Karpas-422 (cell line): Measurements from ENCODE around the gene C1orf21. TPM values are rescaled to one million over a fixed set of nuclear protein-coding genes. Genes with fewer than 3 reads are reported as not detected.

Experiments
- DNase-seq: peaks from one replicate; pipeline ENCODE4 v3.0.0-alpha.2; 2015
- H2AFZ ChIP-seq: fragments of 200-600 bp; sonication (generic); 2 replicates; pipeline ENCODE4 v1.6.1; 2014; ENCODE audit warnings: antibody characterized with exemption, low read length, mixed read lengths
- H3K27ac ChIP-seq: fragments of 200-600 bp; sonication (generic); 2 replicates; pipeline ENCODE4 v1.5.1; 2014; ENCODE audit warnings: mild to moderate bottlenecking, low read length, moderate library complexity
- H3K27me3 ChIP-seq: fragments of 200-600 bp; sonication (generic); 2 replicates; pipeline ENCODE4 v1.6.1; 2014; ENCODE audit warnings: low read length, mixed read lengths
- H3K36me3 ChIP-seq: fragments of 200-600 bp; sonication (generic); 2 replicates; pipeline ENCODE4 v1.6.1; 2014; ENCODE audit warnings: low read length, mixed read lengths; ENCODE audit not compliant: insufficient read depth
- H3K4me1 ChIP-seq: fragments of 200-600 bp; sonication (generic); 2 replicates; pipeline ENCODE4 v1.6.1; 2014; ENCODE audit warnings: mild to moderate bottlenecking, low read length, mixed read lengths
- H3K4me2 ChIP-seq: fragments of 200-600 bp; sonication (generic); 2 replicates; pipeline ENCODE4 v1.6.1; 2014; ENCODE audit warnings: low read length, low read depth, mild to moderate bottlenecking; ENCODE audit not compliant: poor library complexity, severe bottlenecking
- H3K4me3 ChIP-seq: fragments of 200-600 bp; sonication (generic); 2 replicates; pipeline ENCODE4 v1.5.1; 2014; ENCODE audit warnings: mild to moderate bottlenecking, antibody characterized with exemption, low read length, mixed read lengths
- H3K79me2 ChIP-seq: fragments of 200-600 bp; sonication (generic); 2 replicates; pipeline ENCODE4 v1.6.1; 2014; ENCODE audit warnings: mild to moderate bottlenecking, low read length, mixed read lengths
- H3K9ac ChIP-seq: fragments of 200-600 bp; sonication (generic); 2 replicates; pipeline ENCODE4 v1.6.0; 2014; ENCODE audit warnings: low read length
- H3K9me2 ChIP-seq: fragments of 200-600 bp; sonication (generic), shearing (Covaris generic); replicated peaks from 2 replicates; pipeline ENCODE4 v1.6.0; 2014; ENCODE audit warnings: mild to moderate bottlenecking, low read length, moderate library complexity; ENCODE audit not compliant: insufficient read depth
- H3K9me3 ChIP-seq: fragments of 300-700, 200-600 bp; sonication (generic); 2 replicates; pipeline ENCODE4 v1.6.1; 2014; ENCODE audit warnings: low read length, mixed read lengths
- H4K20me1 ChIP-seq: fragments of 200-600 bp; sonication (generic); 2 replicates; pipeline ENCODE4 v1.6.1; 2014; ENCODE audit warnings: mild to moderate bottlenecking, antibody characterized with exemption, low read length, low read depth; ENCODE audit not compliant: insufficient read depth
- total RNA-seq: library from RNA; depleted of rRNA; stranded (reverse); fragments of >200 nt; shearing (Covaris generic); gene quantifications from 2 replicates; pipeline ENCODE4 v1.2.3, GENCODE V29; 2014; ENCODE audit warnings: low replicate concordance

The C1orf21 gene
- total RNA-seq, 1 experiment from 2014 or later, result not detected

DNA sequence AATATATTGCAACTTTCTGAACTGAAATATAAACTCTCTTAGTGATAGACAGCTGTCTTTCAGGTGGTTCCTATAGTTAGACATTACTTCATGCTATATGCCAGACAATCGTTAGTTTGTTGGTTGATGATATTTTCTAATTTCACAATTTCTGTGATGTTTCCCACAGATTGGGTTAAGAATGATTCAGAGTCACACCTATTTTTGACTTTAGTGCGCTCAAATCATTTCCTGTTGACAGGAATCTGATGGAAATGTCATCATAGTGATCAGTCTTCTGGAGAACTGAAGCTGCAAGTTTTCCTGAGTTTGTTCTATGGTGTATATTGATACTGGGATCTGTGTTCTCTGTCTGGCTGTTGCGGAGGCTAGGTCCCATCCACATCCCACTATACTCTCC lies 119.7 kb downstream of the C1orf21 start:
- no peaks in the 10 kb centered on the region for H3K79me2 ChIP-seq
- no peaks in the 10 kb centered on the region for H3K9me2 ChIP-seq
- H3K27ac ChIP-seq, result no peak overlapping the region
- H3K4me1 ChIP-seq, result no peaks in the 10 kb centered on the region
- no peaks in the 10 kb centered on the region for H3K27me3 ChIP-seq
- DNase-seq, result no peak
- no peaks in the 10 kb centered on the region for H4K20me1 ChIP-seq
- H3K36me3 ChIP-seq, result no peaks in the 10 kb centered on the region
- no peaks in the 10 kb centered on the region for H3K9me3 ChIP-seq
- H3K4me2 ChIP-seq, result no peak overlapping the region
- no peak overlapping the region for H3K4me3 ChIP-seq
- H2AFZ ChIP-seq, result no peak overlapping the region
- H3K9ac ChIP-seq, result no peak overlapping the region

DNA sequence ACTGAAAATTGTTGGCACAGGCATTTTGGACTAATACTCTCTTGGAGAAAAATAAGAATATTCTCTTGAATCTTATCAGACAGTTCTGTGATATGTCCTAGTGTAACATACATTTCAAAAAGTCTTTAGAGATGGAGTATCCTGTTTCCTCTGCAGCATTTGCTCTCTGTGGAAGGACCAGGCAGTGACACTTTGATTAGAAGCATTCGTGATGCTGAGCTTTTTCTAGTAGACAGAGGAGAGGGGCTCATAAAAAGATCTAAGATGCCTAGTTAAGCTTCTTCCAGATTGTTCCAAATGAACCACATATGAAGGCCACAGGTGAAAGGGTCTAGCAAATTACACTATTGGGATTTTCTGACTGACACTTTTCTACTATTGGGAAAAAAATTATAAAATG lies 120.3 kb downstream of the C1orf21 start:
- no peaks in the 10 kb centered on the region for H3K9me3 ChIP-seq
- H4K20me1 ChIP-seq, result no peaks in the 10 kb centered on the region
- H2AFZ ChIP-seq, result no peak overlapping the region
- no peaks in the 10 kb centered on the region for H3K79me2 ChIP-seq
- no peak for DNase-seq
- no peak overlapping the region for H3K4me2 ChIP-seq
- H3K4me1 ChIP-seq, result no peaks in the 10 kb centered on the region
- H3K9ac ChIP-seq, result no peak overlapping the region
- no peak overlapping the region for H3K4me3 ChIP-seq
- H3K27me3 ChIP-seq, result no peaks in the 10 kb centered on the region
- H3K9me2 ChIP-seq, result no peaks in the 10 kb centered on the region
- H3K27ac ChIP-seq, result no peak overlapping the region
- no peaks in the 10 kb centered on the region for H3K36me3 ChIP-seq

DNA sequence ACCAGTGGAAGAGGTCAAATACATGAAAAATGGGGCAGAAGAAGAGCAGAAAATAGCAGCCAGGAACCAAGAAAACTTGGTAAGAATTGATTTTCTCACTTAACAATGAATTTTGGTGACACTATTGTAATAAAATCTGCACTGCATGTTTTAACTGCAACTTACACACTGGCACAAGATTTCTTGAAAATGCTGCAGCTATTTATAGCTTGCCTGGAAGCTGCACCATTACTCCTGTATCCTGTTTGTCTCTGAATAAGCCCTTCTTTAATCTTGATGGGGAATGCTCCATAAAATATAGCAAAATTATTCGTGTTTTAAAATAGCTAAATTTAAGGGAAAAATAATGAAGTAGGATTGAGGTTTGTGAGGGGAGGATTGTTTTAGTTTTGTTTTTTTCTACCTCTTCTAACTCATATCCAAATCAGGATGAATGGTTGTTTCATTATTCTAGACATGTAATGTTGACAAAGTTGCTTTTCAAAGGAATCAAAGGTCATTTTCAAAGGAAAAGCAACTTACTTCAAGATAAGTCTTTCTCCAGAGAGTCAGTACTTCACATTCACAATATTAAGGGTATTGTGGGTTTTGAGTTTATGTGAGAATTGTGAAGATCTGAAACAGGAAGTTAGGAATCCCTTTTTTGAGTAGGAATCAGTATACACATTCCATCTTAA lies 120.9 kb downstream of the C1orf21 start:
- Histone ChIP-seq H2AFZ (no peak overlapping the region), H3K9me3 (no peaks in the 10 kb centered on the region), H3K27ac (no peak overlapping the region), H4K20me1 (no peaks in the 10 kb centered on the region), H3K9me2 (no peaks in the 10 kb centered on the region), H3K79me2 (no peaks in the 10 kb centered on the region), H3K4me3 (no peak overlapping the region), H3K36me3 (no peaks in the 10 kb centered on the region), H3K9ac (no peak overlapping the region), H3K4me2 (no peak overlapping the region), H3K4me1 (no peaks in the 10 kb centered on the region), H3K27me3 (no peaks in the 10 kb centered on the region)
- no peak for DNase-seq

DNA sequence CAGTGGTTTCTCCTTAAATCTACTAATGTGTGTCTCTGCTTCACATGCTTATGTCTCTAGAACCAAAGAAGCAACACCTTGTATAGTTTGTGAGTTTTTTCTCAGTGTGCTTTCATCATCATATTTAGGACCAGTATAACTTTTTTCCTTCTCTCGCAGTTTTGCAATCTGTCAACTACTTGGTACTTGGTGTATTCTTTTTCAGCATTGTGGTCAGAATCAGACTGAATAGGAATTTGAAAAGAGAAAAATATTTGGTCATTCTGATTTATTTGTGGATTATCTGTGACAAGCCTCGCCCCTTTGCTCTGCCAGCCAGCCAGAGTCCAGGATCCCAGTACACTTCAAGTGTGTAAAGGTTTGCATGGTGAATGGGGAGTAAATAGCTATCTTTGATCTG lies 122.3 kb downstream of the C1orf21 start:
- H3K9me2 ChIP-seq, result no peaks in the 10 kb centered on the region
- no peak overlapping the region for H3K9ac ChIP-seq
- H3K4me3 ChIP-seq, result no peak overlapping the region
- H3K27ac ChIP-seq, result no peak overlapping the region
- no peaks in the 10 kb centered on the region for H3K79me2 ChIP-seq
- no peaks in the 10 kb centered on the region for H3K4me1 ChIP-seq
- no peak overlapping the region for H3K4me2 ChIP-seq
- no peaks in the 10 kb centered on the region for H3K27me3 ChIP-seq
- no peaks in the 10 kb centered on the region for H3K9me3 ChIP-seq
- H4K20me1 ChIP-seq, result no peaks in the 10 kb centered on the region
- H3K36me3 ChIP-seq, result no peaks in the 10 kb centered on the region
- no peak overlapping the region for H2AFZ ChIP-seq
- DNase-seq, result no peak

DNA sequence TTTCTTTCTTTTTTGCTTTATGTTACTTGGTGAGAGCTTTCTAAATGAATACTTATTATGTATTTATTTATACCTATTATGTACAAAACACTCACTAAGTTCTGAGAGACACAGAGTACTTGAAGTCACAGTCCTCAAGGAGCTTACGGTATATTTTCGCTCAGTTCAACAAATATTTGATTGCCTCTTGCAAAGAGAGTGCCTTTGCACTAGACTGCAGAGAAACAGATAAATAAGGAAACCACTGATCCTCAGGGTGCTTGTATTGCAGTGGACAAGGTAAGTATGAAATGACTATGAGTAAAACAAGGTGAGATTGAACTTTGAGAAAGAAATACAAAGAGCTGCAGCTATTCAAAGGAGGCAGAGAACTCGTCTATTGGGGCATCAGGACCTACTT lies 123.3 kb downstream of the C1orf21 start:
- no peak overlapping the region for H3K27ac ChIP-seq
- no peaks in the 10 kb centered on the region for H3K36me3 ChIP-seq
- no peak overlapping the region for H3K4me3 ChIP-seq
- no peak overlapping the region for H3K9ac ChIP-seq
- H2AFZ ChIP-seq, result no peak overlapping the region
- H3K9me3 ChIP-seq, result no peaks in the 10 kb centered on the region
- H3K27me3 ChIP-seq, result no peaks in the 10 kb centered on the region
- no peaks in the 10 kb centered on the region for H4K20me1 ChIP-seq
- H3K9me2 ChIP-seq, result no peaks in the 10 kb centered on the region
- H3K4me2 ChIP-seq, result no peak overlapping the region
- no peaks in the 10 kb centered on the region for H3K79me2 ChIP-seq
- no peaks in the 10 kb centered on the region for H3K4me1 ChIP-seq
- DNase-seq, result no peak

DNA sequence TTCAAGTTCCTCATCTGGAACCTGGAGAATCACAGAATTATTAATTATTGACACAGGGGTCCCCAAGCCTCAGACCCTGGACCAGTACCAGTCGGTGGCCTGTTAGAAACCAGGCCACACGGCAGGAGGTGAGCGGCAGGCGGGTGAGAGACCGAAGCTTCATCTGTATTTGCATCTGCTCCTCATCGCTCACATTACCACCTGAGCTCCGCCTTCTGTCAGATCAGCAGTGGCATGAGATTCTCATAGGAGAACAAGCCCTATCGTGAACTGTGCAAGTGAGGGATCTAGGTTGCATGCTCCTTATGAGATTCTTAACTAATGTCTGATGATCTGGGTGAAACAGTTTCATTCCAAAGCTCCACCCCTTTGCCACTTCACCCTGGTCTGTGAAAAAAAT lies 125.9 kb downstream of the C1orf21 start:
- H3K4me1 ChIP-seq, result no peaks in the 10 kb centered on the region
- H4K20me1 ChIP-seq, result no peaks in the 10 kb centered on the region
- no peak overlapping the region for H3K9ac ChIP-seq
- no peaks in the 10 kb centered on the region for H3K9me2 ChIP-seq
- H3K9me3 ChIP-seq, result no peaks in the 10 kb centered on the region
- DNase-seq, result no peak
- H3K79me2 ChIP-seq, result no peaks in the 10 kb centered on the region
- no peak overlapping the region for H3K4me2 ChIP-seq
- H3K27ac ChIP-seq, result no peak overlapping the region
- no peaks in the 10 kb centered on the region for H3K27me3 ChIP-seq
- H3K4me3 ChIP-seq, result no peak overlapping the region
- H2AFZ ChIP-seq, result no peak overlapping the region
- H3K36me3 ChIP-seq, result no peaks in the 10 kb centered on the region

DNA sequence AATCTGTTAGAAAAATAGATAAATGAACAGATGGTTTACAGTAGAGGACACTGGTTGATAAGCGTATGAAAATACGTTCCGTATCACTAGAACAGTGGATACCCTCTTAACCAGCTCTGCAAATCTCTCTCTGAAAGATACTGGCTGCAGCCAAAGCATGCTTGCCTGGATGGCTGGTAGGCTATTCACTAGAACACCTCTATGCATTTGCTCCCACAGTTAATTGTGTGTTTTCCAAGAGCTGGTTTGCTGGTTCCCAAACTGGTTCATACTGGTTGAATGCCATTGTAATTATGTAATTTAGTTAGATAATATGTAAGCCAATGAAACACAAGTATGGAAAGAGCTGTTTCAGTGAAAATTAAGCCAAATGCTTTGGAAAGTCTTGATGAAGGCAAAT lies 126.6 kb downstream of the C1orf21 start:
- no peak overlapping the region for H3K27ac ChIP-seq
- no peak overlapping the region for H3K9ac ChIP-seq
- no peaks in the 10 kb centered on the region for H3K27me3 ChIP-seq
- DNase-seq, result no peak
- H4K20me1 ChIP-seq, result no peaks in the 10 kb centered on the region
- no peak overlapping the region for H3K4me3 ChIP-seq
- H3K36me3 ChIP-seq, result no peaks in the 10 kb centered on the region
- H3K9me3 ChIP-seq, result no peaks in the 10 kb centered on the region
- H3K9me2 ChIP-seq, result no peaks in the 10 kb centered on the region
- no peak overlapping the region for H2AFZ ChIP-seq
- no peak overlapping the region for H3K4me2 ChIP-seq
- no peaks in the 10 kb centered on the region for H3K79me2 ChIP-seq
- no peaks in the 10 kb centered on the region for H3K4me1 ChIP-seq

DNA sequence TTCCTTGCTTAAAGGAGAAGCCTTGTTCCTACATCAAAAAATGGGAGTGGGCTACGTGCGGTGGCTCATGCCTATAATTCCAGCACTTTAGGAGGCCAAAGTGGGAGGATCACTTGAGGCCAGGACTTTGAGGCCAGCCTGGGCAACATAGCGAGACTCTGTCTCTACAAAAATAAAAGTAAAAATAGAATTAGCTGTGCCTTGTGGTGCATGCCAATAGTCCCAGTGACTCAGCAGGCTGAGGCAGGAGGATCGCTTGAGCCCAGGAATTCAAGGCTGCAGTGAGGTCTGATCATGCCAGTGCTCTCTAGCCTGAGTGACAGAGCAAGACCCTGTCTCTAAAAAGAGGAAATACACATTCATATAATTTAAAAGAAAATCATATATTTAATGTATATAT lies 127.1 kb downstream of the C1orf21 start:
- H3K4me1 ChIP-seq, result no peaks in the 10 kb centered on the region
- H3K4me3 ChIP-seq, result no peak overlapping the region
- no peak overlapping the region for H3K4me2 ChIP-seq
- H3K9me2 ChIP-seq, result no peaks in the 10 kb centered on the region
- no peaks in the 10 kb centered on the region for H4K20me1 ChIP-seq
- no peaks in the 10 kb centered on the region for H3K36me3 ChIP-seq
- no peak overlapping the region for H3K27ac ChIP-seq
- H3K9me3 ChIP-seq, result no peaks in the 10 kb centered on the region
- H3K9ac ChIP-seq, result no peak overlapping the region
- no peaks in the 10 kb centered on the region for H3K27me3 ChIP-seq
- H2AFZ ChIP-seq, result no peak overlapping the region
- no peaks in the 10 kb centered on the region for H3K79me2 ChIP-seq
- DNase-seq, result no peak

DNA sequence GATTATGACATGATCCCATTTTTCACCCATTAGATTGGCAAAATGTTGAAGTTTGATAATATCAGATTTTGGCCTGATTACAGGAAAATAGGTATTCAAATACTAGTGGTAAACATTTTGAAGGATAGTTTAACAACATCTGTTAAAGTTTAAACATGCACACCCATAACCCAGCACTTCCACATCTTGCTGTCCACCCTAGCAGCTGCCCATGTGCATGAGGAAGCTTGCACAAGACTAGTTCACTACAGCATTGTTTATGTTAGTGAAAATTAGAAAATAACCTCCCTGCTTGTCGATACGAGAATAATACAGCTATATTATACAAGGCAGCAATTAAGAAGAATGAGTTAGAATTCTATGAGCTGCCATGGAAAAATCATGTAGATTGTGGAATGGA lies 127.6 kb downstream of the C1orf21 start:
- Histone ChIP-seq H2AFZ (no peak overlapping the region), H3K4me1 (no peaks in the 10 kb centered on the region), H4K20me1 (no peaks in the 10 kb centered on the region), H3K9me2 (no peaks in the 10 kb centered on the region), H3K79me2 (no peaks in the 10 kb centered on the region), H3K27me3 (no peaks in the 10 kb centered on the region), H3K4me2 (no peak overlapping the region), H3K9ac (no peak overlapping the region), H3K27ac (no peak overlapping the region), H3K4me3 (no peak overlapping the region), H3K36me3 (no peaks in the 10 kb centered on the region), H3K9me3 (no peaks in the 10 kb centered on the region)
- DNase-seq, result no peak
